ENCODE results near the gene NTSR2. TPM values are rescaled to one million over a fixed set of nuclear protein-coding genes. Genes with fewer than 3 reads are reported as not detected.
A peak's percentile ranks its signal among the peaks of the same experiment; 100 is the strongest.

Gene NTSR2
- total and polyA plus RNA-seq, 2 of the 8 experiments (the other 6 are each of a cell fraction or from before 2014, with no cell fraction given): 0.05 TPM; not detected in 1

- Histone ChIP-seq H3K4me2 (ENCODE audit: insufficient read depth in 1 of 2, low read depth in 2 of 2, low read length in 2 of 2) (no peak overlapping the region), H3K27ac (ENCODE audit: low read depth, low read length) (no peak overlapping the region), H3K27me3 (replicated peaks in 1 of 4; ENCODE audit: control insufficient read depth in 3 of 4, extremely low read depth in 1 of 4, insufficient read depth in 3 of 4, low read length in 3 of 4) (no peaks in the 10 kb centered on the region), H4K5ac (ENCODE audit: insufficient read length, low read depth, low read length) (no peak overlapping the region), H2AFZ (ENCODE audit: low read length) (no peak overlapping the region), H2AK5ac (ENCODE audit: low read depth, low read length) (no peak overlapping the region), H3K18ac (ENCODE audit: extremely low read depth, low read length) (no peak overlapping the region), H2BK5ac (ENCODE audit: low read depth, low read length) (no peak overlapping the region), H3K23ac (ENCODE audit: insufficient read length) (no peak overlapping the region), H3K23me2 (ENCODE audit: low read depth, low read length) (no peaks in the 10 kb centered on the region), H3K14ac (ENCODE audit: insufficient read length) (no peak overlapping the region), H2BK120ac (replicated peaks; ENCODE audit: low read depth, low read length) (no peak overlapping the region), H2BK15ac (ENCODE audit: low read length) (no peak overlapping the region), H4K91ac (replicated peaks; ENCODE audit: insufficient read length, low read length) (no peak overlapping the region), H3K56ac (replicated peaks; ENCODE audit: insufficient read length, low read depth, low read length) (no peak overlapping the region), H3K9ac (replicated peaks in 1 of 4; ENCODE audit: extremely low read depth in 1 of 4, low read depth in 3 of 4, low read length in 3 of 4) (no peak overlapping the region), H3K79me1 (ENCODE audit: low read depth, low read length) (no peaks in the 10 kb centered on the region), H2BK20ac (ENCODE audit: low read length) (no peak overlapping the region), H4K8ac (ENCODE audit: extremely low read depth, insufficient read depth, low read length) (no peak overlapping the region), H3K9me3 (ENCODE audit: insufficient read depth in 2 of 2, low read depth in 1 of 2, low read length in 1 of 2) (no peaks in the 10 kb centered on the region), H3K4me1 (replicated peaks in 1 of 4; ENCODE audit: control insufficient read depth in 3 of 4, insufficient read depth in 4 of 4, low read length in 3 of 4) (no peaks in the 10 kb centered on the region), H3K4me3 (ENCODE audit: extremely low read depth in 1 of 4, insufficient read depth in 2 of 4, low read depth in 3 of 4, low read length in 4 of 4) (no peak overlapping the region), H4K20me1 (replicated peaks in 1 of 2; ENCODE audit: control insufficient read depth in 1 of 2, insufficient read depth in 2 of 2, low read length in 2 of 2) (no peaks in the 10 kb centered on the region), H3K36me3 (ENCODE audit: control insufficient read depth in 2 of 4, insufficient read depth in 4 of 4, low read length in 3 of 4) (no peaks in the 10 kb centered on the region), H3K4ac (replicated peaks; ENCODE audit: insufficient read length, low read depth, low read length) (no peak overlapping the region), H2BK12ac (ENCODE audit: low read depth, low read length) (no peak overlapping the region), H3K79me2 (ENCODE audit: control insufficient read depth in 1 of 2, insufficient read depth in 2 of 2, low read length in 2 of 2) (no peaks in the 10 kb centered on the region)
- no peak for FAIRE-seq
- POLR2A ChIA-PET (ENCODE audit: partially characterized antibody): no interaction called here
- TF ChIP-seq CEBPB (IDR thresholded peaks at IDR 0.05; ENCODE audit: low read depth, low read length) (peak; percentile 74), CTBP2 (IDR thresholded peaks at IDR 0.05; ENCODE audit: borderline replicate concordance, insufficient read depth, insufficient read length, low read length) (no peak)
- 84% methylated on average over 8 of the region's 8 CpGs; no CpG with 5 or more reads in 1 of the 2 experiments for WGBS, 2 experiments (ENCODE audit: extremely low coverage in 1 of 2, insufficient coverage in 1 of 2, insufficient read length in 1 of 2, insufficient replicate concordance in 2 of 2, low coverage in 1 of 2, low lambda C conversion rate in 2 of 2, missing lambda C conversion rate in 1 of 2)
- CTCF ChIA-PET (ENCODE audit: partially characterized antibody): interaction anchor here (1.8 kb wide), 1 partner anchor 22 kb away, joined by 5 read pairs; no protein-coding TSS in a partner anchor
- no peak for DNase-seq (ENCODE audit: low read depth in 1 of 2, low spot score in 2 of 2)
Observed at GRCh38 chr2:11716689-11717321, 46.8 kb upstream of the NTSR2 start.
